Ovary (tissue), 3 donors: ENCODE measurements around the gene CDH11.

ENCODE experiments used
- EP300 ChIP-seq: sonication (generic); formaldehyde crosslinking; IDR thresholded peaks from one replicate; pipeline ENCODE4 v1.6.1; 2017; ENCODE audit warnings: antibody characterized with exemption
- POLR2A ChIP-seq: fragments of 450-650 bp; IDR thresholded peaks from one replicate; pipeline ENCODE4 v1.6.1; 2017; ENCODE audit warnings: antibody characterized with exemption, mild to moderate bottlenecking, moderate library complexity
- TF ChIP-seq, protein P1 (sequence below), 3 donors: fragments of 450-650 bp in 2 of 3; fragments of 200-600 bp in 1 of 3; IDR thresholded peaks; one replicate each; pipeline versions ENCODE4 v1.5.1 to v1.8.0; 2016 to 2022; ENCODE audit warnings: antibody characterized with exemption in 3 of 3, mild to moderate bottlenecking in 1 of 3
- donor health status: DM: no; HTN: no; CAD: no.

DNA sequence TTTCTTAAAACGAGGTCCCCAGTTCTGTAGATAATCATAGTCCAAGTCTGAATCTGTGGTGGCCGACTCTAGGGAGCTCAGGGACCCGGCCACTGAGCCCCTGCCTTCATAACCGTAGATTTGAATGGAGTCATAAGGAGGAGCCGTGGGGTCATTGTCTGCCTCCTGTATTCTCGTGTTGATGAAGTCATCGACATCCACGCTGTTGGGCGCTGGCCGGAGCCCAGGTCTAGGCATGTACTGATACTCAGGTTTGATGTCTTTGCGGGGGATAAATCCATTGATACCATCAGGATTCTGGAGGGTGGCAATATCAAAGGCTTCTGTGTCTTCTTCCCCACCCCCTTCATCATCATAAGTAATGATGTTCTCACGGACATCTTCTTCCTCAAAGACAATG lies 174.2 kb downstream of the CDH11 start:
- TF ChIP-seq, protein P1, sequence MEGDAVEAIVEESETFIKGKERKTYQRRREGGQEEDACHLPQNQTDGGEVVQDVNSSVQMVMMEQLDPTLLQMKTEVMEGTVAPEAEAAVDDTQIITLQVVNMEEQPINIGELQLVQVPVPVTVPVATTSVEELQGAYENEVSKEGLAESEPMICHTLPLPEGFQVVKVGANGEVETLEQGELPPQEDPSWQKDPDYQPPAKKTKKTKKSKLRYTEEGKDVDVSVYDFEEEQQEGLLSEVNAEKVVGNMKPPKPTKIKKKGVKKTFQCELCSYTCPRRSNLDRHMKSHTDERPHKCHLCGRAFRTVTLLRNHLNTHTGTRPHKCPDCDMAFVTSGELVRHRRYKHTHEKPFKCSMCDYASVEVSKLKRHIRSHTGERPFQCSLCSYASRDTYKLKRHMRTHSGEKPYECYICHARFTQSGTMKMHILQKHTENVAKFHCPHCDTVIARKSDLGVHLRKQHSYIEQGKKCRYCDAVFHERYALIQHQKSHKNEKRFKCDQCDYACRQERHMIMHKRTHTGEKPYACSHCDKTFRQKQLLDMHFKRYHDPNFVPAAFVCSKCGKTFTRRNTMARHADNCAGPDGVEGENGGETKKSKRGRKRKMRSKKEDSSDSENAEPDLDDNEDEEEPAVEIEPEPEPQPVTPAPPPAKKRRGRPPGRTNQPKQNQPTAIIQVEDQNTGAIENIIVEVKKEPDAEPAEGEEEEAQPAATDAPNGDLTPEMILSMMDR (IDR thresholded peaks at IDR 0.05), result no peak
- TF ChIP-seq POLR2A, result no peak
- no peak for TF ChIP-seq EP300
